ENCODE results near the gene OR52H1. TPM values are rescaled to one million over a fixed set of nuclear protein-coding genes. Genes with fewer than 3 reads are reported as not detected.

OR52H1 gene
- total RNA-seq, 4 donors from 2014 or later = 0.54 TPM; not detected in 3

GRCh38 chr11:5574654-5575053 is 26.3 kb upstream of the OR52H1 start:
- Histone ChIP-seq H3K27ac (no peak overlapping the region), H3K4me1 (no peaks in the 10 kb centered on the region), H3K9me3 (no peaks in the 10 kb centered on the region), H3K4me3 (no peak overlapping the region), H3K36me3 (no peaks in the 10 kb centered on the region), H3K27me3 (no peaks in the 10 kb centered on the region)
- no peak for ATAC-seq
- TF ChIP-seq CTCF (IDR thresholded peaks at IDR 0.05) (no peak), EP300 (IDR thresholded peaks at IDR 0.05) (no peak), POLR2AphosphoS5 (IDR thresholded peaks at IDR 0.05) (no peak), POLR2A (IDR thresholded peaks at IDR 0.05) (no peak)
- WGBS, 2 donors (ENCODE audit: low coverage in 1 of 2) = 78 to 80% methylated on average over 2 of the region's 2 CpGs

GRCh38 chr11:5564259-5565019 is 16.1 kb upstream of the OR52H1 start:
- no peak for ATAC-seq
- WGBS, 2 donors (ENCODE audit: low coverage in 1 of 2) = 67 to 73% methylated on average over 1 of the region's 1 CpG
- TF ChIP-seq EP300 (IDR thresholded peaks at IDR 0.05) = no peak
- no peak for TF ChIP-seq POLR2A (IDR thresholded peaks at IDR 0.05)
- no peak for TF ChIP-seq CTCF (IDR thresholded peaks at IDR 0.05)
- TF ChIP-seq POLR2AphosphoS5 (IDR thresholded peaks at IDR 0.05) = no peak
- Histone ChIP-seq H3K36me3 (no peaks in the 10 kb centered on the region), H3K4me1 (no peaks in the 10 kb centered on the region), H3K27me3 (no peaks in the 10 kb centered on the region), H3K4me3 (no peak overlapping the region), H3K9me3 (no peaks in the 10 kb centered on the region), H3K27ac (no peak overlapping the region)

GRCh38 chr11:5557751-5558150 is 9.4 kb upstream of the OR52H1 start:
- TF ChIP-seq CTCF (IDR thresholded peaks at IDR 0.05) (no peak), POLR2AphosphoS5 (IDR thresholded peaks at IDR 0.05) (no peak), EP300 (IDR thresholded peaks at IDR 0.05) (no peak), POLR2A (IDR thresholded peaks at IDR 0.05) (no peak)
- 54 to 89% methylated on average over 3 of the region's 3 CpGs for WGBS, 2 donors (ENCODE audit: low coverage in 1 of 2)
- Histone ChIP-seq H3K4me3 (no peak overlapping the region), H3K9me3 (no peaks in the 10 kb centered on the region), H3K27me3 (no peaks in the 10 kb centered on the region), H3K36me3 (no peaks in the 10 kb centered on the region), H3K27ac (no peak overlapping the region), H3K4me1 (no peaks in the 10 kb centered on the region)
- ATAC-seq = no peak

GRCh38 chr11:5556596-5557188 is 8.4 kb upstream of the OR52H1 start:
- H3K27me3 ChIP-seq = no peaks in the 10 kb centered on the region
- 52 to 57% methylated on average over 3 of the region's 3 CpGs for WGBS, 2 donors (ENCODE audit: low coverage in 1 of 2)
- H3K9me3 ChIP-seq = no peaks in the 10 kb centered on the region
- H3K4me1 ChIP-seq = no peaks in the 10 kb centered on the region
- no peak overlapping the region for H3K27ac ChIP-seq
- H3K4me3 ChIP-seq = no peak overlapping the region
- no peak for ATAC-seq
- no peaks in the 10 kb centered on the region for H3K36me3 ChIP-seq
- TF ChIP-seq POLR2AphosphoS5 (IDR thresholded peaks at IDR 0.05) = no peak
- no peak for TF ChIP-seq POLR2A (IDR thresholded peaks at IDR 0.05)
- no peak for TF ChIP-seq EP300 (IDR thresholded peaks at IDR 0.05)
- no peak for TF ChIP-seq CTCF (IDR thresholded peaks at IDR 0.05)

- H3K4me3 ChIP-seq = no peak overlapping the region
- ATAC-seq = no peak
- no peaks in the 10 kb centered on the region for H3K27me3 ChIP-seq
- TF ChIP-seq CTCF (IDR thresholded peaks at IDR 0.05) (no peak), EP300 (IDR thresholded peaks at IDR 0.05) (no peak), POLR2A (IDR thresholded peaks at IDR 0.05) (no peak)
- H3K4me1 ChIP-seq = no peaks in the 10 kb centered on the region
- H3K27ac ChIP-seq = no peak overlapping the region
- H3K36me3 ChIP-seq = no peaks in the 10 kb centered on the region
- H3K9me3 ChIP-seq = no peaks in the 10 kb centered on the region
Observed at GRCh38 chr11:5553343-5553742, 5.0 kb upstream of the OR52H1 start.
